Left renal pelvis (tissue), 4 donors: ENCODE data around the gene NCS1. TPM values are rescaled to one million over a fixed set of nuclear protein-coding genes. Genes with fewer than 3 reads are reported as not detected.
A peak's percentile ranks its signal among the peaks of the same experiment; 100 is the strongest.

ENCODE experiments used
- DNase-seq, 4 donors: peaks; one replicate each; pipeline ENCODE4 v3.0.0-alpha.2; 2013; ENCODE audit warnings: low read depth in 4 of 4, low spot score in 3 of 4
- polyA plus RNA-seq, 4 donors: library from polyadenylated mRNA; unstranded; fragments of 120-200 nt; gene quantifications; one replicate each; pipeline ENCODE4 v1.2.1, GENCODE V29; 2013; ENCODE audit not compliant: insufficient read length in 4 of 4

The NCS1 gene
- 10 to 100 TPM; 25.9 to 31.8 (median 27.2) TPM for polyA plus RNA-seq

- DNase-seq: peak in 1 of 4 donors; percentile 53
Observed at GRCh38 chr9:130172161-130172857, at the start of gene NCS1. Gene NCS1 (plus strand): TSS chr9:130172404. CDS start chr9:130172664, 260 bp downstream.

- no peak for DNase-seq
Observed at GRCh38 chr9:130122456-130122855, 49.7 kb upstream of the NCS1 start.

- no peak for DNase-seq
Observed at GRCh38 chr9:130124085-130124860, 47.9 kb upstream of the NCS1 start.

- DNase-seq: no peak
Observed at GRCh38 chr9:130126721-130127433, 45.3 kb upstream of the NCS1 start.

DNA sequence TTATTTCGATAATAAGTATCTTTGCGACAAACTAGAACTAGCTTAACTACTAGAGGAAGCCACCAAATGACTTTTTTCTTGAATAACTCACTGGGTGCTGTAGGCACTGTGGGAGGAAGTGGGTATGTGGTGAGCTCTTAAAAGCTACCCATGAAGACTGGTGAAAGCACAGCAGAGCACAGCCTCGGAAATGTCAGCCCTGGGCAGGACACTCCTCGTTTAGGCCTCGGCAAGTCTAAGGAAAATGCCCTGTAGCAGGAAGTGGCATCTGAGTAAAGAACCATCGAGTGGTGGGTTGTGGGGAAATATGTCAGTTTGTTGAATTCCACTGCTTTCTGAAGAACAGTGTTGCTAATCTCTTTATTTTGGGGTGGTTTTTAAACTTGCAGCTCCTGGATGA is 44.0 kb upstream of the NCS1 start:
- DNase-seq: no peak

DNA sequence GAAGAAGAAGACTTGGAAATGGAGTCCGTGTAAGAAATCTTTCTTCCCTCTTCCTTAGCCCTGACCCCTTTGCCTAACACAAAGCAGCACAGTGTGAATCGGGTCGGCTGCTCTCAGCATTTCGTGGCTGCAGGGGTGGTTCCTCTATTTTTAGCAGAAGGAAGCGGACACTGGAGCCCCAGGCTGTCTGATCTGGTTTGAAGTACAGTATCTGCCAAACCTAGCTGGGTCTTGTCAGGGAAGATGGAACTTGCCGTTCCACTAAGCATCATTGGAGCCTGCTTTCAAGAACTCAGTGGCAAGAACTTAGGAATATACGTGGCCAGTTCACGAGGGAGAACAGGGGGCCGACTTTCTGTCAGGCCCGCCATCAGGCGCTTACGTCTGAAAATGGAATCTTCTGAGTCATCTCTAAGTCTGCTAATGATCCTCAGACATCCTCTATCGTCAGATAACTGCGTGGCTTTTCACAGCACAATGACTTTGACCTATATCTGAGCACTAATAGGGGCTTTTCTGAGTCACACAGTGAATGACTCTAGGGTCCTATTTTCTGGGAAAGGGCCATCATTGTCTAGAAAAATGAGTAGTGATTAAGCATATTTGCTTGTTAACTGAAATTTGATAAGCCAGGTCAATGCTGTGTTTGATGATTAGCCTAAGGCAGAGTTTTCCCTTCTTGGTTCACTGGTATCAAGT is 43.3 kb upstream of the NCS1 start:
- DNase-seq: no peak

- no peak for DNase-seq
Observed at GRCh38 chr9:130129432-130130061, 42.7 kb upstream of the NCS1 start.

GRCh38 chr9:130132746-130133145 is 39.5 kb upstream of the NCS1 start:
- no peak for DNase-seq

- no peak for DNase-seq
Observed at GRCh38 chr9:130137081-130137640, 35.0 kb upstream of the NCS1 start.

GRCh38 chr9:130137641-130138081 is 34.5 kb upstream of the NCS1 start:
- no peak for DNase-seq

GRCh38 chr9:130138171-130138653 is 34.0 kb upstream of the NCS1 start:
- DNase-seq: no peak

GRCh38 chr9:130138791-130139190 is 33.4 kb upstream of the NCS1 start:
- no peak for DNase-seq

DNA sequence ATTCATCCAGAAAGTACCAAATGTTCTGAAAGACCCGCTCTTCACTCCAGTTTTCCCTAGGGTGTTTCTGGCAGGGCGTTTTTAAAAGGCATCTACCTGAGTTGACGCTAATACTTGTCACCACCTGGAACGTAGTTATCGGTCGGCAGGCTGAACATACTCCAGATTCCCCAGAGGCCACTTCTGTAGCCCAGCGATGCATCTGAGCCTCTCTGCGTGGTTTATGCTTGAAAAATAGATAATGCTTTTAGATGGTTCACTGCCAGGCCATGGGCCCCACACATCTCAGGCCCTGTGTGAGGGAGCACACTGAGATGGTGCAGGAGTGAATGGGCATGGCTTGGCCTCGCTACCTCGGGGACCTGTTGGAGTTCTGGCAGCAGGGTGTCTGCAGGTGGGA is 33.0 kb upstream of the NCS1 start:
- no peak for DNase-seq

DNA sequence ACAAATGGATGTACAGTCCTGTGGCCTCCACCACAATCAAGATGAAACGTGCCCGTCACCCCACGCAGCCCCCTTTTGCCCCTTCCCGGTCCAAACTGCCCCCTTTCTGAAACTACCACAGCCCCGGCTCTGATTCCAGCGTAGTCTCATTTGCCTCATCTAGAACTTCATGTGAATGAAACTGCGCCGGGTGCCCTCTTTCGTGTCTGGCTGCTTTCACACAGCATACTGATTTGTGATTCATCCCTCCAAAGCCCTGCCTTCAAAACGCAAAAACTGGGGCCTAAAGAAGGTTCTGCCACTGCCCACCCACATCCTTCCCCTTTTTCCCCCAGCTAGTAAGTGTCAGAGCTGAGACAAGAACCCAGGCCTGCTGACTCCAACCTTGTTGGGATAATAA is 31.5 kb upstream of the NCS1 start:
- no peak for DNase-seq

DNA sequence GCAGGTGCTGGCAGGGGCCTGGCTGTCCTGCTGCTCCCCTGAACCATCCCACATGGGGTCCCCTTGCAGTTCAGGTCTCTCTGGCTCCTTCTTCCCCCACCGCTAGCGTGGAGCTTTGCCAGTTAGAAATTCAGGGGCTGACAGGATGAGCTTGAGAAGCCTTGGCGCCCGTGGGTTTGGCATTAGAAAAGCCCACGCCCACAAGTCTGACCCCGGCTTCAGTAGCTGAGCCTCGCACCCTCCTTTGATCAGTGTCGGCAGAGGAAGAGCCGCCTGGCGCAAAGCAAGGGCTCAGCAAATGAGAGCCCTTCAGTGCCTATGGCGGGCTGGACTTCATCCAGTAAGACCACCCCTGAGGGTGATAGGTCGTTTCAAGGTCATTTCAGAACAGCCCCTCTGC is 30.1 kb upstream of the NCS1 start:
- no peak for DNase-seq

DNA sequence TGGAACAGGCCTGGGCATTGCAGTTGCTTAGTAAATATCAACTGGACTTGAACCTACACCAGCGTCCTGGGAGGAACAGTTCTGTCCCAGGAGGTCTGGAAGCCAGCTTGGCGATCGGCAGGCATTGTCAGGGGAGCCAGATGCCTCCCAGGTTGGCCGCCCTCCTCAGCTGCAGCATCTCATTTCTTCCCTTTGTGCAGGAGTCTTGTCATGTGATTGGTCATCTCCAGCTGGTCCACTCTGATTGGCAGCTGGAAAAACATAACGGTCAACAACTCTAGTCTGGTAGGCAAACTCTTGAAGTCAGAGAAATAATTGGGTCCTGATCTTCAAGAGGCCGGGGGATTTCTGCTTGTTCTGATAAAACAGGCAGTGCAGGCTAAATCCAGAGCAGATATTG is 29.6 kb upstream of the NCS1 start:
- DNase-seq: no peak

DNA sequence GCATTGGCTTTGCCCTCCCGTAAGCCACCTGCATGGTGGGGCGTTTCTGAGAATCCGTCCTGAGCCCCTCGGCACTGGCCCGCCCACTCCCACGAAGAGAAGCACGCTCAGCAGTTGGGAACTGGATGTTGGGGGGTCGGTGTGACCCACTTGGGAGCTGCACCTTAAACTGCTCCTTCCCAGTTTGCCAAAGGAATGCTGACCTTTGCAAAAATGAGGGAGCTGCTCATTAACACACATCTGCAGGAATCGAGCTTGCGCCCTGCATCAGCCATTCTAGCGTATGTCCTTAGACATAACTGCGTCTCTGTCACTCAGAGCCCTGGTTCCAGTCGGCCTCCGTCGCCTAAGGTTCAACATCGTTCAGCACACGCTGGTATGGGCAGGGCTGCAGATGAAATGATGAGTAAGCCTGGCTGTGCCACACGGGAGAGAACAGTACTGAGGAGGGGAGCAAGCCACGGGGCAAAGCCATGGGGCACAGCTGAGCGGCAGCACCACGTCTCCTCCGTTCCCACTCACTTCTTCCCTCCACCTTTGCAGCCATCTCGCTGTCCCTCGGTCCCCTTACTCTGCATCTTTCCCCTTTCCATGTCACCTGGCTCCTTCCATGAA is 28.8 kb upstream of the NCS1 start:
- no peak for DNase-seq

DNA sequence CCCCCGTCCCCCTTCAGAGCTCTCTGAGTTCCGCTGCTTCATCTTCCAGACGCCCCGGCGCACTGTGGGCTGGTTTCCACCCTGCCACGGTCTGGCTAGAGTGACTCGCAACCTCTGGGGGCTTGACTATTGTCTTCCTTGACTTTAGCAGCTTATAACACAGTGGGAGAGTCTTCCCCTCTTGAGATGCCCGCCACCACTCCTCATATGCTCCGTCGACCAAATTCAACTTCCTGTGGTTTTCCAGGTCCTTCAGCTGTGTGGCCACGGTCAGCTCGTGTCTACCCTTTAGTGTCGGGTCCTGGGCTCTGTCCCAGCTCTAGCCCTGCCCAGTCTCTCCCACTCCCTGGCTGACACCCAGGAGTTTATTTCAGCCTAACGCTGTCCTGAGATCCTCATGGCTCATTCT is 28.2 kb upstream of the NCS1 start:
- no peak for DNase-seq

GRCh38 chr9:130144703-130145102 is 27.5 kb upstream of the NCS1 start:
- DNase-seq: no peak
